DOHH2 (cell line): ENCODE results near the gene ITPR3.

Source experiments
- EZH2phosphoT487 ChIP-seq: fragments of 200-600 bp; sonication (generic); IDR thresholded peaks from 2 replicates; pipeline ENCODE4 v1.6.1; 2017; ENCODE audit warnings: borderline replicate concordance, mild to moderate bottlenecking, antibody characterized with exemption, low read length, moderate library complexity, mixed read lengths
- TF ChIP-seq, protein P1 (sequence below): fragments of 200-600 bp; sonication (generic); IDR thresholded peaks from one replicate; pipeline ENCODE4 v1.5.1; 2014; ENCODE audit warnings: antibody characterized with exemption, mild to moderate bottlenecking, low read depth, low read length; ENCODE audit not compliant: poor library complexity, severe bottlenecking

DNA sequence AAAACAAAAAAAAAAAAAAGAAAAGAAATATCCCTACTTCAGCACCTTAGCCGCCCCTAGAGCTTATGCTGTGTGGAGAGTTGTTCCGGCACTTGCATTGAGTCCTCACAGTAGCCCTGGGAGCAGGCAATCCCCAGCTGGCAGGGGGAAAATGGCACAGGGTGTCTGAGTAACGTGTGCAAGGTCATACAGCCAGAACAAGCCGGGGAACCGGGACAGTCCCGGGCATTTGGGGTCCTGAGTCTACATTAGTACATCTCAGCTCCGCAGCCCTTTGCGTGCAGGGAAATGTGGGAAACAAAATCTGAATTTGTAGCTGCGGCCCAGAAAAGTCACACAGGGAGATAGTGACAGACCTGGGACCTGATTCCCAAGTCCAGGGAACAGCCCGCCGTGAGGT is 44.5 kb upstream of the ITPR3 start:
- TF ChIP-seq, protein P1, sequence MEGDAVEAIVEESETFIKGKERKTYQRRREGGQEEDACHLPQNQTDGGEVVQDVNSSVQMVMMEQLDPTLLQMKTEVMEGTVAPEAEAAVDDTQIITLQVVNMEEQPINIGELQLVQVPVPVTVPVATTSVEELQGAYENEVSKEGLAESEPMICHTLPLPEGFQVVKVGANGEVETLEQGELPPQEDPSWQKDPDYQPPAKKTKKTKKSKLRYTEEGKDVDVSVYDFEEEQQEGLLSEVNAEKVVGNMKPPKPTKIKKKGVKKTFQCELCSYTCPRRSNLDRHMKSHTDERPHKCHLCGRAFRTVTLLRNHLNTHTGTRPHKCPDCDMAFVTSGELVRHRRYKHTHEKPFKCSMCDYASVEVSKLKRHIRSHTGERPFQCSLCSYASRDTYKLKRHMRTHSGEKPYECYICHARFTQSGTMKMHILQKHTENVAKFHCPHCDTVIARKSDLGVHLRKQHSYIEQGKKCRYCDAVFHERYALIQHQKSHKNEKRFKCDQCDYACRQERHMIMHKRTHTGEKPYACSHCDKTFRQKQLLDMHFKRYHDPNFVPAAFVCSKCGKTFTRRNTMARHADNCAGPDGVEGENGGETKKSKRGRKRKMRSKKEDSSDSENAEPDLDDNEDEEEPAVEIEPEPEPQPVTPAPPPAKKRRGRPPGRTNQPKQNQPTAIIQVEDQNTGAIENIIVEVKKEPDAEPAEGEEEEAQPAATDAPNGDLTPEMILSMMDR, result no peak
- no peak for TF ChIP-seq EZH2phosphoT487
